GM19397 (cell line): ENCODE results near the gene ZNF592.

ENCODE experiments used
- ATAC-seq: cut with Tn5 transposase; IDR thresholded peaks from one replicate; pipeline ENCODE4 v1.9.1; 2021; ENCODE audit warnings: mild to moderate bottlenecking, moderate library complexity; ENCODE audit not compliant: unreplicated experiment

ZNF592 gene

DNA sequence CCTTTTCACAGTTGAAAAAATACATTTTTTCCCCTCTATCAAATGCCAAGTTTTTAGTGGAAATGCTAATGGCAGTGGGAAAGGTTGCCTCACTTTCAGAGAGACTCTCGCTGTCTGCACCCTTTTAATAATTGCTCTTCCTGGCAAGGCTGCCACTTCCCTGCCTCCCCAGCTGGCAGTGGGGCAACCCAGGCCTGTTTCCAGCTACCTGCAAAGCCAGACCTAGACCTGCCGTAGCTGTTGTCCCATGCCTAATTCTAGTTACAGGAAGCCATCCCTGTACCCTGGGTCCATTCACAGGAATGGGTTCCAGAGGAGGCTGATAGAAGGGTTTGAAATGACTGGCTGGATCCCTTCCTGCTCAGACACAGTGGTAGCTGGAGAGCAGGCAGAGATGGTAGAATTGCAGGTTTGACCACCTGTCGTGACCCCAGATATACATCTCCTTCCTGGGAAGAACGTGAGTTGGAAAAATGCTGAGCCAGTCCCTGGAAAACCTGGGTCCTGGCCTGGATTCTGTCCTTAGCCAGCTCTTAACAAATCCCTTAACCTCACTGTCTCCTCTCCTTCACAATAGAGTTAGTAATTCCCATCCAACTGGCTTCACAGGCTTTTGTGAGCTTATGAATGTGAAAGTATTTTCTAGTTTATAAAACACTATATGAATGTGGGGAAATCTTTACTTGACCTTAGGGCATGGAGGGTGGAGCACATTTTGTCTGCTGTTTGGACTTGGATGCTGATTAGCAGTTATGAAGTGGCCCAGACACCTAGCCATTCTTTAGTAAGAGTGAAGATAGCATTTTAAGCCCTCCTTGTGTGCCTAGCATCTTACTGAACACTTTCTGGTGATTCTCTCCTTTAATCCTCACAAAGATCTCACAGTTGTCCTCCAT is 55.9 kb downstream of the ZNF592 start:
- ATAC-seq = no peak

DNA sequence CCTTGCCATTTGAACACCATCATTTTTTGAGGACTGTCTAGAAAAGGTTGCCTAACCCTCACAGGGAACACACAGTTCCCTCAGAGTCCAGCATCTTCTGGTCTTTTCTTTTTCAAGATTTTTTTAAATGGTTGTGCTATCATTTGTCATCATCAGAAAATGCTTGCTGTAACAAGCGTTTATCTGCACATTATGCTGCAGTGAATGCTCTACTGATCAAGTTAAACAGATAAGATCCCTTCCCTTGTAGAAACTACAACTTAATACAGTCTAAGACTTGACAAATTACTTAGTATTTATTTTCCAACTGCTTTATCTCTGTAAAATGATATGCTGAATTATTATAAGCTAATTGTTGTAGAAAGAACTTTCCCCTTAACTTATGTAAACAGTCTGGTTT is 56.8 kb downstream of the ZNF592 start:
- ATAC-seq = no peak

DNA sequence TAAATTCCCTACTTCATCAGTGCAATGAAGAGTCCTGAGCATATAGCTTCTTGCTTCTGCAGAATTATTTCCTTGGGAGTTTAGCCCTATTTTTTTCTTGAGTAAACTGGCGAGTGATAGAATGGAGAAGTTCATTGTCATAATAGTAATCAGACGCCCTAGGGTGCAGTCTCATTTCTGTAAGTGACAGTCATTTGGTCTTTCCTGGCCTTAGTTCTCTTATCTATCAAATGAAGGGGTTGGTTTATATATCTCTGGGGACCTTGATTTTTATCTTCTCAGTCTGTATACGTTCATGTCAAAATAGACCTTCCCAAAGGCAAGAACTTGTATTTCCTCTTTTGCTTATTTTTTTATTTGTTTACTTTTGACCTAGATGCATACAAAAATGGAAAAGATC is 58.8 kb downstream of the ZNF592 start:
- ATAC-seq = no peak

DNA sequence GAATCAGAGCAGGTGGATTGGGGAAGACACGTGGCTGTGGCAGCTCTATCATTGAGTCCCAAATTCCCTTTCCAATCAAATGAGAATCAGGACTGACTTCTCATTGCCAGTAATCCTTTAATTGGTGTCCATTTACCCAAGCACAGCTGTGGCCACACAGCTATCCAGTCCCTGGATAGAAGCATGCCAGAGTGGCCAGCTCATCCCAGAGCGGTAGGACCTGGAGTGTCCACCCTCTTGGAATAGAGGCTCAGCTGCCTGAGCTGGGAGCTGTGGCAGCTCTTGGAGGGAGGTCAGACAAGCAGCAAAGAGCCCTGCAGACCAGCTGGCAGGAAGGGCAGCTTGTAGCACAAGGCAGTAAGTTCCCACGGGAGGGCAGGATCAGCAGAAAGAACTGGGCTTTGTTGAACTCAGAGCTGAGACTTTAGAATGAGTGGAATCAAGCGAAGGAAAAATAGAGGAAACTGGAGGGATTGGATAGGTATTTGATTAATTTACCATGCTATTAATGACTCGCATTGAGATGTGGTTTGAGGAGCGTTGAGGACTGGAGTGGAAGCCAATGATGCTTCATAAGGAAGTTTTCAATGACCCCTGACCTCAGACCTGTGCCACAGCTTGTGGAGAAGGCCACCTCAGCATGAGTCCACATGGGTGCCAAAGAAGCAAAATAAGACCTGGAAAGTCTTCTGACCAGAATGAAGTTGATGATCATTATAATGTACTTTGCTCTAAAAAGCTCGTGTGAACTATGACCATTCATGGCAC is 61.9 kb downstream of the ZNF592 start:
- ATAC-seq = no peak

DNA sequence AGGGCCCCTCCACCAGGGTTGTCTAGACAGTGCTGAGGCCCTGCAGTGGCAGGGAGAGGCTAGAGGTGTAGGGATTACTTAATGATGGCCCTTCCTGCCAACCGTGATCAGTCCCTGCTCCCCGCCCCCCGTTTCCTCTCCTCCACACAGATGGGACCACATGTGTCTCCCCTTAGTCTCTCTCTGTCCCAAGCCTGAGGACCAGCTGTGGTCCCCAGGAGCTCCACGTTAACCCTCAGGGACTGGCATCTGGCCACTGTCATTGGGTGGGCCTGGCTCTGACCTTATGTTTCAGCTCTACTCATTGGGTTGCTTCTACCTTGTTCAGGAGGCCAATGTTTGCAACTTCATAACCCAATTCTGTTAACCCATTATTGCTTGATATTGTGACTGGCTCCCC is 62.8 kb downstream of the ZNF592 start:
- no peak for ATAC-seq

DNA sequence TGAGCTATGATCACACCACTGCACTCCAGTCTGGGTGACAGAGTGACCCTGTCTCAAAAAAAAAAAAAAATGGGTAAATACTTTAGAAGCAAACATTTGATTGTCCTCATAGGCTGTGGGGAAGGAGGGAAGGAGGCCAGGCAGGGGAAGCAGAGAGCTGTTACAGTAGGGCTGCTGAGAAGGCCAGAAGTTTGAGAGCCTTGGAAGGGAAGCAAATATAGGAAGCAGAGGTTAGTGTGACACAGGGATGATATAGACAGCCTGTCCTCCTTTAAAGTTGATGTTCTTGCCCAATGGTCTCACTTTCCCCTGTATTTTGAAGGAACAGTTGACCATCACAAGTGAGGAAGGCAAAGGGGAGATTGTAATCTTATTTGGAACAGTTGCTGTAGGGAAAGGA is 63.4 kb downstream of the ZNF592 start:
- no peak for ATAC-seq

DNA sequence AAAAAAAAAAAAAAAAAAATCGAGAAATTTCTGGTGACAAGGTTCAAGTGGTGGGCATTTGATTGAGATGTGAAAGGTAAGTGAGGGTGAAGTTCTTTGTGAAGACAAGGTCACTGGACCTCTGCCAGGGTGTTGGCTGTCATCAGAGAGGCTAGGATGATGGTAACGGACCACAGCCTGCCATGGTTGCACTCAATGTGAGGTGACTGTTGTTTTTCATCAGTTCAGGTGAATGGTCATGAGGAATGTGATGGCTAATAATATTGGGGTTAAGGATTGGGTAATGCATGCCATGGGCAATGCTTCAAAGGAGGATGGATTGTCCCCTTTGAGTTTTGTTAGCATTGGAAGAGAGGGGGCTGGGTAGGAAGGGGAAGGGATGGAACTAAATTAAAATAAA is 64.5 kb downstream of the ZNF592 start:
- ATAC-seq = no peak

DNA sequence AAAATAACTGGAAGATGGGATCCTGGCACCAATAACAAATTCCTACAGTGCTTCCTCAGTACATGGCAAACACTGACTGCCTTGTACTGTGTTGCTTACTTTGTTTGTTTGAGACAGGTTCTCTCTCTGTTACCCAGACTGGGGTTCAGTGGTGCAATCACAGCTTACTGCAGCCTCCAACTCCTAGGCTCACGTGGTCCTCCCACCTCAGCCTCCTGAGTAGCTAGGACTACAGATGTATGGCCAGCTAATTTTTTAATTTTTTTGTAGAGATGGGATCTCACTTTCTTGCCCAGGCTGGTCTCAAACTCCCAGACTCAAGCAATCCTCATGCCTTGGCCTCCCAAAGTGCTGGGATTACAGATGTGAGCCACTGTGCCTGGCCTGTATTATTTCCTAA is 65.0 kb downstream of the ZNF592 start:
- no peak for ATAC-seq

DNA sequence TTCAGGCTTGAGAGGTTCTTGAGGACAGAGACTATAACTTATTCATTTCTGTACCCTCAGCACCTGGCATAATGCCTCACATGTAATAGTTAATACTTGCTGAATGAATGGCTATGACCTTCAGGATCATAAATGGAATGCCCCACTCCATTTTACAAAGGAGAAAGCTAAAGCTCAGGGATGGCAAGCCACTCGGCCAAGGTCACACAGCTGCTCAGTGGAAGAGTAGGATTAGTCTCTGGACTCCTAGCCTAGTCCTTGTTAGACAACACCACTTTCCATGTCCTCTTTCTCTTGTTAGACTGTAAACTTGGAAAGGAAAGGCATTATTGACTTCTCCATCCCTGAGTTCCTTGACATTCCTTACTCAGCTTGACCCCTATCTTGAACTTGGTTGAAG is 65.5 kb downstream of the ZNF592 start:
- ATAC-seq = no peak

DNA sequence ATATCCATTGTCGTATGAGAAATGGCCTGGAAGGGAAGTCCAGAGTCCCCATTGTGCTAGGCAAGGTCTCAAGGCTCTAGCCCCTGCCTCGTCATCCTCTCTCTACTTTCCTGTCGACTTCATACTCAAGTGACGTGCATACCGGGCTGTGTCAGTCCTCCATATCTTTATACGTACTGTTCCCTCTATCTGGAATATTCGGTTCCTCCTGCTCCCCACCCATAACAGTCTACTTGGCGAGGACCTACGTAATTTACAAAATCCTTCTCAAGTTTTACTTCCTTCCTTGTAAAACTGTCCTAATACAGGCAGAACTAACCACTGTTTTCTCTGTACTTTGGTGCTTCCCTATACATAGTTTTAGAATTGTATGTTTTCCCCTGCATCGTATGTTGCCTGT is 66.5 kb downstream of the ZNF592 start:
- ATAC-seq = no peak

DNA sequence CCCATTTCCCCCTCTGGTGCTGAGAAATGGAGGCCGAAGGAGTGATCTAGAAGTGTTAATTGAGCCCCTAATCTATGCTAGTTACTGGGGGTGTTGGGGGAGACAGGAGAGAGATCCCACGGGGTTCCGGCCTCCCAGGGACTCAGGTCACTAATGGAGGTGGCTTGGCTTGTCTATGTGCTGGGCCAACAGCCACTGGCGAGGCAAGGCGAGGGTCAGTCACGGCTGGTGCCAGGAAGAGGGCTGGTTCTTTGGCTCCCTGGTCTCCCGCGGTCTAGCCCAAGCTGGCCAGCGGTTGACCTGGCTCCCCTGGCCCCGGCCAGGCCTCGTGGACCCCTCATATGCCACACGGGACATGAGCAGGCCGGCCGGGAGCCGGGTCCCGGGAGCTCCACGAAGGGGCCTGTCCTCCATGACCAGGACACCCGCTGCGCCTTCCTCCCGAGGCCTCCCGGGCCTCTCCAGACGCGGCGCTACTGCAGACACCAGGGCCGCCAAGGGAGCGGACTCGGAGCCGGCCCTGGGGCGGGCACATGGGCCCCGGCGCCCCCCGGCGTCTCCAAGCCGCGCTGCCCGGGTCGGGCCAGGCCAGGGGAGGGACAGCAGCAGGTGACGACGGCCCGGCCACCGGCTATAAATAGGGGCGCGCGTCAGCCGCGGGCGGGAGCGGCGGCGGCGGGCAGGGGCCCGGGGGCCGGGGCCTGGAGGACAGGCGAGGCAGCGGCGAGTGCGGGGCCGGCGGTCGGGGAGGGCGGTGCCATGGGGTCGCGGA is 68.5 kb downstream of the ZNF592 start, which contains the start of gene ALPK3:
ALPK3 (plus strand) TSS at position 663 of the 772 bp plus-strand sequence; CDS start at position 760, 97 bp downstream.
- no peak for ATAC-seq

DNA sequence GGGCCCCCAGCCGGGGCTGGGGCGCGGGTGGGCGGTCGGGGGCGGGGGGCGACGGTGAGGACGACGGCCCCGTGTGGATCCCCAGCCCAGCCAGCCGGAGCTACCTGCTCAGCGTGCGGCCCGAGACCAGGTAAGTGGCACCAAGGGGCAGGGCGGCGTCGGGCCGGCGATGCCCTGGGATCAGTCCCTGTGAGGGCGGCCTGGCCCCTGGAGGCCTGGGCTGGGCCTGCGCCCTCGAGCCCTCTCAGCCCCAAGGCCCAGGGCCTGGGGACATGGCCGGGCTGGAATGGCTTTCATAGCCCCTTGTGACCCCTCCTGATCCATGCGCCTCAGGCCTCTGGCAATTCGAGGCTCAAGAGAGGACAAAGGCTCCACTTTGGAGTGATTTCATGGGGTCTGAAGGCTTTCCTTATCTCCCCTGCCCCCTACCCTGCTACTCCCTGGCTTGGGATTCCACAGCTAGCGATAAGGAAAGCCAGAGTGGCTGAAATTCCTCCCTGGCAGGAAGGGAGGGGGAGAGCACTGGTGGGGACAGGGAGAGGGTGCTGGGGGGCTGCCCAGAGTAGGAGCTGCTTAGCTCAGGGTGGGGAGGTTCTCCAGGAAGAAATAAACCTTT is 69.2 kb downstream of the ZNF592 start:
- ATAC-seq = no peak

DNA sequence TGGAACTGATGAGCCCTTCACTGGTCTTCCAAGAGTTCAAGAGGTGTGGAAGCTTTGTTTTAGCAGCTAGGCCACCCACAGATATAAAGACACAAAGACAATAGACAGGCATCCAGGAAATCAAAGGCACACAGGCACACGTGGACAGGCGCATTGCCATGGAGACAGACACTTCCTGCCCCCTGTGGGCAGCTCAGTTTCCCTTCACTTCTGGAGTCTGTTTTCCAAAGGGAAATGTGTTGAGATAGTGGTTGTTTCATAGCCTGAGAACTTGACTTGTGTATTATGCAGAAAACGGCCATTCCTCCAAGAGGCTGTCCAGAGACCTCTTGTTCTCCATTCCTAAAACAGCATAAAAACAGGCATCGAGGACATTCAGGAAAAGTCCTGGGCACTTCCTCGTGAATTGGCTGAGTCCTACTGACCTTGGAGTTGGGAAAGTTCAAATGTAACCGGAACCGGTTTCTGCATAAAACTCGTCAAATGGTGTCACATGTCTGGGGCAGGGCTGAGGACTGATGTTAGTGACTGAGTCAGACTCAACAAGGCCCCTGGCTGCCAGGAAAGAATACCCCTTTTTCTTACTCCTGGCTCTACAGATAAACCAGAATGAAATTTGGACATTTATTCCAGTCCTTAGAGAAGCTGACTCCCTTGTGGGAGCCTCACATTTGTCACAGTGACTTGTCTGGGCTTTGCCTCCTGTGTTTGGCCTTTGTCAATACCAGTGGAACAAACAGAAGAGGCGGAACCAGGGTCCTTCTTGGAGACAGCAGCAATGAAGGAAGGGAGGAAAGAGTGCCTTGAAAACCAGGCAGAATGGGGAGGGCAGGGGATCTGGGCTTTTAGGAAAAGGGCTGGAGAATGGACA is 70.1 kb downstream of the ZNF592 start:
- ATAC-seq = no peak

DNA sequence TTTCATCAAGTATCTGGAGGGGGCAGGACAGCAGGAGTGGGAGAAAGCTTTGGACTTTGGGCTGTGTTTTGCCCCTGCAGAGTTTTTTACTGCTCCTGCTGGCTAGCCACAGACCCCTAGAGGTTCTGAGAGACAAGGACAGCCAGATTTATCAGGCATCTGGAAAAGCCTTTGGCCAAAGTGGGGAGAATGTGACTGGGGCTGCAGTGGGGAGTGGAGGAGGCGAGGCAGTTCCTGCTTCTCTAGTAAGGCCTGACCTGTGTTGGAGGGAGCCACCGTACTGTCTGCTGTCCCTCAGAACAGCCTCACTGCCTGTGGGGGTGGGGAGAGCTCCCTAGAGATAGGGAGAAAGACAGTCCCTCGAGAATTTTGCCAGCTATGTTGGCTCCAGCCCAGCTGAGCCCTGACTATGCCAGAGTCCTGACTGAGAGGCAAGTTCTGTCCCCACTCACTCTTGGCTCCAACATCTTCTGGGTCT is 70.9 kb downstream of the ZNF592 start:
- no peak for ATAC-seq

DNA sequence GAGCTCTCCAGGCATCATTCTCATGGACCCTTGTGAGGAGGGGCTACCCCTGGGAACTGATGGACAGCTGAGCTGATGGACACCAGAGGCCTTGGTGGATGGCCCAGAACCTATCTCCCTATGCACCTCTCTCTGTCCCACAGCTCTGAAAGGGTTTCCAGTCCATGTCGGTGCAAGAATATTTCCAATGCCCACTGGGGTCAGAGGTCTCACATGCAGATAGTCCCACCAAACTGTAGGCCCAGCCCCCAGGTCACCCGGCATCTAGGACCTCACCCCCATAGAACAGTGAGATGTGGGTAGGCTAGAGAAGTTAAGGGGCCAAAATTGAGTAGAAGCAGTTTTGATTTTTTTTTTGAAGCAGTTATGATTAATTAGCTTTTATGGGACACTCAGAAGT is 71.4 kb downstream of the ZNF592 start:
- no peak for ATAC-seq

DNA sequence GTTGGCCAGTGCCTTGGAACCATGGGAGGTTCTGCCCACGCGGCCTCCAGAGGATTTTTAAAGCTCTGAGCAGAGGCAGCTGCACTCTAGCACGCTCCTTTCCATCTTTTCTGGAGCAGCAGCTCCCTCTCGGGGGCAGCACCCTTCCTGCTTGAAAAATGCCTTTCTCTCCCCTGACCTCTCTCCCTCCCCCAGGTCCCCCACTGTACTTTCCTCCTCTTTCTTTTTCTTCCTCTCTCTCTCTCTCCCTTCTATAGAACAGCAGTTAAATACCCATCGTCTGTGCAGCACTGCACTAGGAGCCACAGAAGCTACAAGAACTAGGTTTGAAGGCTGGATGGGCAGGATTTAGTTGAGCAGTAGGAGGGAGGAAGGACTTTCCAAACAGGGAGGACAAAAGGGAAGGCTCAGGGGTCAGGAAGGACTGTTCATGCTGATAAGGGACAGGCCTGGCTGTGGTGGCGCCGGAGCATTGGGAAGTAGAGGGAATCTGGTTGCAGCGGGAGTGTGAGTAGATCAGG is 73.2 kb downstream of the ZNF592 start:
- ATAC-seq = no peak

DNA sequence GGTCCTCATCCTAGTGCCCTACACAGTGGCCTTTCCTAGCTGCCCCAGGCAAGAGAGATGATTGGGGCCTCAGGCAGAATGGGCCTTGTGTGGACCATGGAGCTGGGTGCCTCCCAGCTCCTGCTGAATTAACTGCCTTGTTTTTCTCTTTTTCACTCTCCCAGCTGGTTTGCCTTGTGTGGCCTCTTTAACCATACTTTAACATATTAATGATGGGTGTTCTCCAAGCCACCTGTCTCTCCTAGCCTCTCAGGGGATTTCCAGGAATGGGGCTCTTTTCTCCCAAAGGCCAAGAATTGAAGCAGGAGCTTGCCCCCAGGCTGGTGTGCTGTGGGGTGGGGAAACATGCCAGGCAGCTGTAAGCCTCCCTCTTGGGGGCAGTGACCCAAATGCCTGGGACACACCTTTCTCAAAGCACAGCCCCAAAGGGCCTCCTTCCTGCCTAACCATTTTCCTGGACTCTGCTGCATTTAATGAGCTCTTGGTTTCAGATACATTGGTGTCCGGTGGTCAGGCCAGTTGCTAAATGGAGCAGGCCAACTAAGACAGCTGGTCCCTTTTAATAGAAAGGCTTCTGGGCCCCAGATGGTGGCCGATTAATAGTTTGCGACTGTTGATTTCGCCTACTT is 74.4 kb downstream of the ZNF592 start:
- ATAC-seq = no peak

DNA sequence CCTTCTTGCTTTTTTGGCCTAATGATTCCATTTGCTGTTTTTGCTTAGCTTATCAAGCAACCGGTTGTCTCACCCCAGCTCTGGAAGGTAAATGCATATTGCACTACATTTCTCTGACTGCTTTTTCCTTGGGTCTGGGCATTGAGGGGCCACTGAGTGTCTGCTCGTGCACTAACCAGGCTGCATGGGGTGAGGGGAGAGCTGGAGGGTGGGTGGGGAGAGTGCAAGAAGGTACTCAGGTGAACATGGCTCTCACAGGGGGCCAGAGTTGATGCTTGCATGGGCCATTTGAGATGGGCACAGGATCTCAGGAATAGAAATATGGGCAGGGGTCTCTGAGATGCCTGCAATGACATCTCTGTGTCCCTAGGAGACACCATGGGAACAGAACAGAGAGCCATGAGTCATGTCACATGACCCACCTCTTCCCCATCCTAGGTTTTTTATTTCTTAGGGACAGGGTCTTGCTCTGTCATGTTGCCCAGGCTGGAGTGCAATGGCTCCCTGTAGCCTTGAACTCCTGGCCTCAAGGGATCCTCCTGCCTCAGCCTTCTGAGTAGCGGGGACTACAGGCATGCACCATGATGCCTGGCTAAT is 75.0 kb downstream of the ZNF592 start:
- no peak for ATAC-seq
